Neural progenitor cell (in vitro differentiated cells): ENCODE measurements around the gene ANKRD34A. TPM values are rescaled to one million over a fixed set of nuclear protein-coding genes. Genes with fewer than 3 reads are reported as not detected.

Experiments
- DNase-seq: peaks from one replicate; pipeline ENCODE4 v3.0.0-alpha.2; 2016; ENCODE audit warnings: low spot score
- H2AFZ ChIP-seq: fragments of 200-600 bp; sonication (generic); replicated peaks from 2 replicates; pipeline ENCODE4 v1.6.1; 2016; ENCODE audit warnings: antibody characterized with exemption
- H3F3A ChIP-seq: fragments of 200-600 bp; sonication (generic); 2 replicates; pipeline ENCODE4 v1.6.1; 2016; ENCODE audit warnings: antibody characterized with exemption, low read depth
- H3K27ac ChIP-seq: fragments of 200-600 bp; sonication (generic); 2 replicates; pipeline ENCODE4 v1.5.1; 2016; ENCODE audit warnings: mild to moderate bottlenecking
- H3K27me3 ChIP-seq: fragments of 200-600 bp; sonication (generic); 2 replicates; pipeline ENCODE4 v1.6.1; 2016; ENCODE audit warnings: mild to moderate bottlenecking, moderate library complexity
- H3K36me3 ChIP-seq: fragments of 200-600 bp; sonication (generic); 2 replicates; pipeline ENCODE4 v1.5.1; 2016
- H3K4me1 ChIP-seq: fragments of 200-600 bp; sonication (generic); 2 replicates; pipeline ENCODE4 v1.6.1; 2016; ENCODE audit warnings: mixed run types
- H3K4me2 ChIP-seq: fragments of 200-600 bp; sonication (generic); 2 replicates; pipeline ENCODE4 v1.6.1; 2016
- H3K4me3 ChIP-seq: fragments of 200-600 bp; sonication (generic); 2 replicates; pipeline ENCODE4 v1.5.1; 2016
- H3K79me2 ChIP-seq: fragments of 200-600 bp; sonication (generic); 2 replicates; pipeline ENCODE4 v1.6.1; 2016; ENCODE audit warnings: low read depth
- H3K9ac ChIP-seq: fragments of 200-600 bp; sonication (generic); 2 replicates; pipeline ENCODE4 v1.6.1; 2016
- H3K9me3 ChIP-seq: fragments of 200-600 bp; sonication (generic); 2 replicates; pipeline ENCODE4 v1.5.1; 2016; ENCODE audit warnings: low read depth
- H4K20me1 ChIP-seq: fragments of 200-600 bp; sonication (generic); 2 replicates; pipeline ENCODE4 v1.6.1; 2016; ENCODE audit warnings: low read depth
- H3K27ac Mint-ChIP-seq: 3 replicates; pipeline ENCODE4 v1.8.0; 2021; ENCODE audit warnings: mixed read lengths
- H3K27me3 Mint-ChIP-seq: 2 replicates; pipeline ENCODE4 v1.8.0; 2022; ENCODE audit warnings: low read depth, mild to moderate bottlenecking, inconsistent platforms, moderate library complexity, mixed read lengths; ENCODE audit not compliant: insufficient read depth
- H3K36me3 Mint-ChIP-seq: 3 replicates; pipeline ENCODE4 v1.8.0; 2021; ENCODE audit warnings: mixed read lengths
- H3K4me1 Mint-ChIP-seq: 3 replicates; pipeline ENCODE4 v1.8.0; 2021; ENCODE audit warnings: mixed read lengths
- H3K4me3 Mint-ChIP-seq: 3 replicates; pipeline ENCODE4 v1.8.0; 2021; ENCODE audit warnings: mild to moderate bottlenecking, moderate library complexity, mixed read lengths
- H3K9me3 Mint-ChIP-seq: 3 replicates; pipeline ENCODE4 v1.8.0; 2020; ENCODE audit warnings: mixed read lengths
- EZH2 ChIP-seq: fragments of 200-600 bp; sonication (generic); IDR thresholded peaks from 2 replicates; pipeline ENCODE4 v1.6.1; 2017; ENCODE audit warnings: antibody characterized with exemption, mild to moderate bottlenecking, moderate library complexity
- EZH2phosphoT487 ChIP-seq: fragments of 200-600 bp; sonication (generic); IDR thresholded peaks from 2 replicates; pipeline ENCODE4 v1.6.1; 2017; ENCODE audit warnings: antibody characterized with exemption
- total RNA-seq: library from RNA; depleted of rRNA; stranded (reverse); fragments of >200 nt; gene quantifications from 2 replicates; pipeline ENCODE4 v1.2.3, GENCODE V29; 2015; ENCODE audit warnings: low replicate concordance
- TF ChIP-seq, protein P1 (sequence below): fragments of 200-600 bp; sonication (generic); IDR thresholded peaks from 2 replicates; pipeline ENCODE4 v1.5.1; 2017; ENCODE audit warnings: antibody characterized with exemption, mild to moderate bottlenecking

Gene ANKRD34A
- total RNA-seq, 1 donor from 2014 or later: 0.06 TPM

DNA sequence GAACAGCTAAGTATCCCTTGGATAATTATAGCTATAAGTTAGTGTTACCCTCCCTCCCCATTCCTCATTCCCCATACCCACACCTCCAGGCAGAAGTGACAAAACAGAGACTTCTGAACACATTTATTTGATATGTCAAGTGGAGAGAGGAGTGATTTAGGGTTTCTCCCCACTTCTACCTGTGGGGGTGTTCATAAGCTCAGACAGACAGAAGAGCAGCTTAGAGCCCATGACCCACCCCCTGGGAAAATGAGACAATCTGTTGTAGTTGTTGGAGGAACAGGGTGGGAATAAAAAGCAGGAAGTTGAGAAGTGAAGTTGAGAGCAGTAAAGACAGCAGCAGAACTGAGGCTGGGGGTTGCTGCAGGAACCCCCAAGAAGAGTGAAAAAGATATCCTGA is 5.0 kb downstream of the ANKRD34A start:
- Mint-ChIP-seq H3K9me3 (no peaks in the 10 kb centered on the region), H3K4me1 (peaks cover 67% of the 10 kb centered on the region), H3K27me3 (peaks cover 21% of the 10 kb centered on the region), H3K4me3 (peak overlapping the region; percentile 96), H3K27ac (no peak overlapping the region), H3K36me3 (no peaks in the 10 kb centered on the region)
- no peaks in the 10 kb centered on the region for H3K9me3 ChIP-seq
- no peak overlapping the region for H3K9ac ChIP-seq
- H3K36me3 ChIP-seq: no peaks in the 10 kb centered on the region
- peaks cover 26% of the 10 kb centered on the region for H3F3A ChIP-seq
- no peak for DNase-seq
- no peak overlapping the region for H3K27ac ChIP-seq
- peaks cover 33% of the 10 kb centered on the region for H3K4me1 ChIP-seq
- no peak overlapping the region for H2AFZ ChIP-seq
- H4K20me1 ChIP-seq: no peaks in the 10 kb centered on the region
- no peaks in the 10 kb centered on the region for H3K79me2 ChIP-seq
- H3K4me3 ChIP-seq: no peak overlapping the region
- H3K27me3 ChIP-seq: peaks cover 89% of the 10 kb centered on the region
- TF ChIP-seq EZH2 (peak; percentile 13), EZH2phosphoT487 (no peak)
- TF ChIP-seq, protein P1, sequence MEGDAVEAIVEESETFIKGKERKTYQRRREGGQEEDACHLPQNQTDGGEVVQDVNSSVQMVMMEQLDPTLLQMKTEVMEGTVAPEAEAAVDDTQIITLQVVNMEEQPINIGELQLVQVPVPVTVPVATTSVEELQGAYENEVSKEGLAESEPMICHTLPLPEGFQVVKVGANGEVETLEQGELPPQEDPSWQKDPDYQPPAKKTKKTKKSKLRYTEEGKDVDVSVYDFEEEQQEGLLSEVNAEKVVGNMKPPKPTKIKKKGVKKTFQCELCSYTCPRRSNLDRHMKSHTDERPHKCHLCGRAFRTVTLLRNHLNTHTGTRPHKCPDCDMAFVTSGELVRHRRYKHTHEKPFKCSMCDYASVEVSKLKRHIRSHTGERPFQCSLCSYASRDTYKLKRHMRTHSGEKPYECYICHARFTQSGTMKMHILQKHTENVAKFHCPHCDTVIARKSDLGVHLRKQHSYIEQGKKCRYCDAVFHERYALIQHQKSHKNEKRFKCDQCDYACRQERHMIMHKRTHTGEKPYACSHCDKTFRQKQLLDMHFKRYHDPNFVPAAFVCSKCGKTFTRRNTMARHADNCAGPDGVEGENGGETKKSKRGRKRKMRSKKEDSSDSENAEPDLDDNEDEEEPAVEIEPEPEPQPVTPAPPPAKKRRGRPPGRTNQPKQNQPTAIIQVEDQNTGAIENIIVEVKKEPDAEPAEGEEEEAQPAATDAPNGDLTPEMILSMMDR: no peak
- H3K4me2 ChIP-seq: no peak overlapping the region

DNA sequence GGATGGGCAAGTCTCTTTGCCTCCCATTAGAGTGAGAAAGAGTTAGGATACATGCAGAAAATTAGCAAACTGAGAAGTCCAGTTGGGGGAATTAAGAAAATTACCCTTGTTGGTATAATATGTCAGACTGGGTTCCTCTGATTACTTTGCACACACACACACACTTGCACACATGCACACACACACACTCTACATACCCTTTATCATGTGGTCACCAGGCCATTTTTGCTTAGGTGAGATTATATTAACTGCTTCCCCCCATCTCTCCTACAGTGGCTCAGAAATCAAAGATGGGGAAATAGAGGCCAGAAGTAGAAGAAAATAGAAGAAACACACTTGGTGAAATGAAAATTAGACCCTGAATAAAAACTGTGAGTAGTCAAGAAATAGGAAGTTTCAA is 5.6 kb downstream of the ANKRD34A start:
- Histone ChIP-seq H3K4me1 (peaks cover 31% of the 10 kb centered on the region), H3K9me3 (no peaks in the 10 kb centered on the region), H3K36me3 (no peaks in the 10 kb centered on the region), H4K20me1 (no peaks in the 10 kb centered on the region), H3F3A (peaks cover 22% of the 10 kb centered on the region), H2AFZ (no peak overlapping the region), H3K9ac (no peak overlapping the region), H3K4me3 (peak overlapping the region; percentile 57), H3K27me3 (peaks cover 83% of the 10 kb centered on the region), H3K27ac (no peak overlapping the region), H3K79me2 (no peaks in the 10 kb centered on the region), H3K4me2 (peak overlapping the region; percentile 81)
- Mint-ChIP-seq H3K4me1 (peaks cover 64% of the 10 kb centered on the region), H3K9me3 (no peaks in the 10 kb centered on the region), H3K27ac (no peak overlapping the region), H3K36me3 (no peaks in the 10 kb centered on the region), H3K27me3 (peaks cover 18% of the 10 kb centered on the region), H3K4me3 (peak overlapping the region; percentile 91)
- TF ChIP-seq, protein P1: no peak
- TF ChIP-seq EZH2phosphoT487: no peak
- no peak for TF ChIP-seq EZH2
- no peak for DNase-seq

DNA sequence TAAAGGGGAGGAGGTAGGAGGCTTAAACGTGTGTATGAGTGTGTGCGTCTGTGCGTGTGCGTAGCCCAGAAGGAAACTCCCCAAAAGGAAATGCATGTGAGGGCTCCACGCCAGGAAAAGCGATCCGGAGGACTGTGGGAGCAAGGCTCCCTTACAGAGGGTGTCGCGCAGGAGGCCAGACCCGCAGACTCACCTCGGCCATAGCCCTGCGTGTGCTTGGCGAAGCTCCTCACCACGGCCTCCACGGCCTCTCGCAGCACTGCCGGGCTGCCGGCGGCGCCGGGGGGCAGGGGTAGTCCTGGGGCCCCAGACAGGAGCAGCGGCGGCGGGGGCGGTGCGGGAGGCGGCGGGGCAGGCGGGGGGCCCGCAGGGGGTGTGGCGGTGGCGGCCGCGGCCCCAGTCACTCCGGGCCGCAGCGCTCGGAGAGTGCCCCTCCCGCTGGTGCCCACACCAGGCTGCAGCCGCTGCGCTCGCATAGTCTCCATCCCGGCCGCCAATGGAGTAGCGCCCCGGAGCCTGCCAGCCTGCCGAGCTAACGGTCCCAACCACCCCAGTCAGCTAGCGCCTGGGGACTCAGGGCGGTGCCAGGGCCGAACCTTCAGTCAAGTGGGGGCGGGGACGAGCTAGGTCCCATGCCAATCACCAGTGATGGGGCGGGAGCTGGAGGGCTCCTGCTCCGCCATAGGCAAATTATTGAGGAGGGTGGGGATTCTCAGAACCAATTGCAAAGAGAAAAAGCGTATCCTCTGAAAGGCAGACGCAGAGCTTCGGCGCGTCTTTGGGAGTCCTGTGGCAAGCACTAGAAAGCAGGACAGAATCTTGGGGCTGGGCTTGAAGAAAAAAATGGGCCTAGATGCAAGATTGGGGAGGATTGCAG is 6.7 kb downstream of the ANKRD34A start, which contains the start of gene LIX1L:
Gene LIX1L, minus strand, starts transcription at position 575 of the 877 bp plus-strand sequence. Its CDS starts 90 bp downstream, at position 485.
- H3K9me3 ChIP-seq: no peaks in the 10 kb centered on the region
- H2AFZ ChIP-seq: peak within 1 kb of the TSS; percentile 38
- Mint-ChIP-seq H3K9me3 (no peaks in the 10 kb centered on the region), H3K4me1 (peaks cover 54% of the 10 kb centered on the region), H3K4me3 (peak within 1 kb of the TSS; percentile 91), H3K27me3 (peaks cover 18% of the 10 kb centered on the region), H3K27ac (peak within 1 kb of the TSS; percentile 57), H3K36me3 (no peaks in the 10 kb centered on the region)
- no peak within 1 kb of the TSS for H3K9ac ChIP-seq
- peaks cover 27% of the 10 kb centered on the region for H3K4me1 ChIP-seq
- peaks cover 15% of the 10 kb centered on the region for H3F3A ChIP-seq
- H4K20me1 ChIP-seq: no peaks in the 10 kb centered on the region
- TF ChIP-seq EZH2phosphoT487 (no peak), EZH2 (no peak)
- TF ChIP-seq, protein P1: no peak
- peak within 1 kb of the TSS; percentile 57 for H3K4me3 ChIP-seq
- no peaks in the 10 kb centered on the region for H3K36me3 ChIP-seq
- peak; percentile 99 for DNase-seq
- H3K27me3 ChIP-seq: peaks cover 73% of the 10 kb centered on the region
- no peak within 1 kb of the TSS for H3K27ac ChIP-seq
- no peaks in the 10 kb centered on the region for H3K79me2 ChIP-seq
- peak within 1 kb of the TSS; percentile 81 for H3K4me2 ChIP-seq
